ENCODE results near the gene ZFR2.

DNA sequence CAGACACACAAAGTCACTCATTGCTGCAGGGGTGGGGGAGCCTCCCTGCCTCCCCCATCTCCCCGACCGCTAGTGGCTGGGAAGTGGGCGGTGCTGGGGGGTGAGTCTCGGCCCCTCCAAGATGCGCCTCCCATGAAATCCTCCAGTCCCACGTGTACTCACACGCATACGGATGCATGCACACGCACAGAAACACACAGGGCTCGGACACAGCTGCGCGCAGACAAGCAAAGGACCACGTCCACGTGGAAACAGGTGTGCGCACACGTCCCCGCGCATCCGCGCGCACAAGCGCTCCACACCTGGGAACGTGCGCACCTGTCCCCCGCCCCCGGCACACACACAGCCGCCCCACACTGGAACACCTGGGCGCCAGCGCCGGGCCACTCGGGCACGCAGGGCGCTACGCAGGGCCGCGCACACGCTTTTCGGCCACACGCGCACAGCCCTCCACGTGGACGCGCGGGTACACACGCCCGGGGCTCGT, 83.3 kb downstream of the ZFR2 start:
- no peak for TF ChIP-seq POLR2AphosphoS5 (IDR thresholded peaks at IDR 0.05; ENCODE audit: insufficient read depth in 1 of 2, low read depth in 1 of 2)
- TF ChIP-seq, protein P1, sequence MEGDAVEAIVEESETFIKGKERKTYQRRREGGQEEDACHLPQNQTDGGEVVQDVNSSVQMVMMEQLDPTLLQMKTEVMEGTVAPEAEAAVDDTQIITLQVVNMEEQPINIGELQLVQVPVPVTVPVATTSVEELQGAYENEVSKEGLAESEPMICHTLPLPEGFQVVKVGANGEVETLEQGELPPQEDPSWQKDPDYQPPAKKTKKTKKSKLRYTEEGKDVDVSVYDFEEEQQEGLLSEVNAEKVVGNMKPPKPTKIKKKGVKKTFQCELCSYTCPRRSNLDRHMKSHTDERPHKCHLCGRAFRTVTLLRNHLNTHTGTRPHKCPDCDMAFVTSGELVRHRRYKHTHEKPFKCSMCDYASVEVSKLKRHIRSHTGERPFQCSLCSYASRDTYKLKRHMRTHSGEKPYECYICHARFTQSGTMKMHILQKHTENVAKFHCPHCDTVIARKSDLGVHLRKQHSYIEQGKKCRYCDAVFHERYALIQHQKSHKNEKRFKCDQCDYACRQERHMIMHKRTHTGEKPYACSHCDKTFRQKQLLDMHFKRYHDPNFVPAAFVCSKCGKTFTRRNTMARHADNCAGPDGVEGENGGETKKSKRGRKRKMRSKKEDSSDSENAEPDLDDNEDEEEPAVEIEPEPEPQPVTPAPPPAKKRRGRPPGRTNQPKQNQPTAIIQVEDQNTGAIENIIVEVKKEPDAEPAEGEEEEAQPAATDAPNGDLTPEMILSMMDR (IDR thresholded peaks at IDR 0.05) = no peak
